Ascending aorta (tissue), 2 donors: ENCODE data around the gene SF3B1. TPM values are rescaled to one million over a fixed set of nuclear protein-coding genes. Genes with fewer than 3 reads are reported as not detected.
A peak's percentile ranks its signal among the peaks of the same experiment; 100 is the strongest.
"Not testable (repeated sequence)": the region's sequence is repeated elsewhere in the genome, so short reads cannot be mapped to it uniquely, and the experiment has no call there.

Source experiments
- DNase-seq, 2 donors: peaks; one replicate each; pipeline ENCODE4 v3.0.0-alpha.2; 2019; ENCODE audit warnings: low spot score in 2 of 2
- H3K27ac ChIP-seq, 2 donors: fragments of 200-600 bp; sonication (generic); one replicate each; pipeline ENCODE4 v1.5.1; 2016 to 2017; ENCODE audit warnings: mild to moderate bottlenecking in 1 of 2
- H3K27me3 ChIP-seq: fragments of 200-600 bp; sonication (generic); one replicate; pipeline ENCODE4 v1.5.1; 2017
- H3K36me3 ChIP-seq, 2 donors: fragments of 200-600 bp; sonication (generic); one replicate each; pipeline ENCODE4 v1.5.1; 2016
- H3K4me1 ChIP-seq, 2 donors: fragments of 200-600 bp; sonication (generic); one replicate each; pipeline ENCODE4 v1.5.1; 2016 to 2017; ENCODE audit warnings: mild to moderate bottlenecking in 1 of 2
- H3K4me3 ChIP-seq, 2 donors: fragments of 200-600 bp; sonication (generic); one replicate each; pipeline ENCODE4 v1.5.1; 2016 to 2017; ENCODE audit warnings: mild to moderate bottlenecking in 1 of 2
- H3K9me3 ChIP-seq, 2 donors: fragments of 200-600 bp; sonication (generic); one replicate each; pipeline ENCODE4 v1.5.1; 2016
- CTCF ChIP-seq, 3 experiments: fragments of 200-600 bp in 2 of 3; fragments of 450-650 bp in 1 of 3; sonication (generic) in 2 of 3; IDR thresholded peaks; one replicate each; pipeline ENCODE4 v1.5.1; 2016 to 2019; ENCODE audit warnings: antibody characterized with exemption in 3 of 3, mild to moderate bottlenecking in 1 of 3, moderate library complexity in 1 of 3
- intact Hi-C: fragments of 100-400 bp; cut with DNase I; formaldehyde crosslinking; loops from one replicate; pipeline ENCODE4 v1.15.1; 2023
- total RNA-seq: library from RNA; depleted of rRNA; stranded (reverse); fragments of >200 nt; gene quantifications from one replicate; pipeline ENCODE4 v1.1.0, GENCODE V29; 2016

SF3B1 gene
- total RNA-seq, 1 donor from 2014 or later, result 88.6 TPM

- no peaks in the 10 kb centered on the region for H3K27me3 ChIP-seq
- no peak overlapping the region for H3K4me3 ChIP-seq
- no peak overlapping the region for H3K27ac ChIP-seq
- no peak for DNase-seq
- intact Hi-C loops, result no loop called here
- no peak for TF ChIP-seq CTCF (IDR thresholded peaks at IDR 0.05)
- no peaks in the 10 kb centered on the region for H3K4me1 ChIP-seq
- H3K36me3 ChIP-seq, result no peaks in the 10 kb centered on the region
- no peaks in the 10 kb centered on the region for H3K9me3 ChIP-seq
Observed at GRCh38 chr2:197381641-197382040, 53.2 kb downstream of the SF3B1 start.

GRCh38 chr2:197379918-197380309, 54.9 kb downstream of the SF3B1 start:
- intact Hi-C loops, result loop anchor here (2.0 to 5.0 kb wide), 3 partner anchors 68 to 265 kb away; partner anchors contain the start of gene ANKRD44

GRCh38 chr2:197379308-197379917, 55.4 kb downstream of the SF3B1 start:
- H3K27ac ChIP-seq, result peak overlapping the region; percentile 50 to 51
- intact Hi-C loops, result loop anchor here (2.0 to 5.0 kb wide), 3 partner anchors 67 to 265 kb away; partner anchors contain the start of gene ANKRD44
- H3K36me3 ChIP-seq, result not testable (repeated sequence)

More at GRCh38 chr2:197379918-197380309, 54.9 kb downstream of the SF3B1 start:
- not testable (repeated sequence) for H3K4me1 ChIP-seq, DNase-seq, H3K36me3 ChIP-seq, H3K27me3 ChIP-seq, H3K4me3 ChIP-seq, H3K9me3 ChIP-seq
- H3K27ac ChIP-seq, result peak overlapping the region; percentile 2 to 29

DNA sequence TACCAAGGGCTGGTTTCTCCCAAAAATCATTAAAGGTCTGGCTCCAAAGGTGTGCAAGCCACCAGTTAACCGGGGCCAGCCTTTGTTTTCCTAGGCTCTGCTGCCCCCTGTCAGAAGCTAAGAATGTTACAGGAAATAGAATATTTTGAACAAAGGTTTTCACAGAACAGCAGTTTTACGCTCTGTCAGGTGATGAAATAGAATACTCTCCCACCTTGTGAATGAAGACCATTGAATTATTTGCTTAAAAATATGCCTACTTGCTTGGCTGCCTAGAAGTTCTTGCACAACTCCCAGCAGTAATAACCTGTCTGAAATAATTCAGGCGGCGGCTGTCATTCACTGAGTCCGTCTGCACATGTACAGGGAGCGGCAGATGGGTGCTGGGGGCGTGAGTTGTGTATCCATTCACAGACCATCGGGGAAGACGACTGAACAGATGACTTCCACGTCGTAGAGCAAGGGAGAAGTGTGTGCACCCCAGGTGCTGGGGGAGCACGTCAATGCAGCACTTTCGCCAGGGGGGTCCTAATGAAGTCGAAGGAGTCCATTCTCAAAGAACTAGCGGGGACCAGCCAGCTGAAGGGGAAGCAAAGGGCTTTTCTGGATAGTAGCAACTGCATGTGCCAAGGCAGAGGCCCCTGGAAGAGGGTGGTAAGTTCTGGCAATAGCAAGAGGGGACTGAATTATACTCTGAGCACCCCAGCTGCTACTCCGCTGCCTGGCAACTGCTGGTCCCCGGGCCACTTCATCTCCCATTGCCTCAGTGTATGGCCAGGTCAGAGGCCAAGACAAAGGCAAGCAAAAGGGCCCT, 56.1 kb downstream of the SF3B1 start:
- TF ChIP-seq CTCF (IDR thresholded peaks at IDR 0.05), result peak; percentile 69 to 79 (median 71)
- no peaks in the 10 kb centered on the region for H3K36me3 ChIP-seq
- peak overlapping the region; percentile 43 to 54 for H3K4me3 ChIP-seq
- H3K9me3 ChIP-seq, result no peaks in the 10 kb centered on the region
- intact Hi-C loops, result loop anchor here (1.0 to 5.0 kb wide), 4 partner anchors 66 to 366 kb away; partner anchors contain the start of gene ANKRD44
- H3K27me3 ChIP-seq, result no peaks in the 10 kb centered on the region
- no peak for DNase-seq
- peak overlapping the region; percentile 50 to 51 for H3K27ac ChIP-seq
- H3K4me1 ChIP-seq, result no peaks in the 10 kb centered on the region

More at GRCh38 chr2:197379308-197379917, 55.4 kb downstream of the SF3B1 start:
- not testable (repeated sequence) for H3K4me1 ChIP-seq, H3K27me3 ChIP-seq, H3K9me3 ChIP-seq, DNase-seq
- peak overlapping the region; percentile 43 to 54 for H3K4me3 ChIP-seq

GRCh38 chr2:197378086-197378485, 56.7 kb downstream of the SF3B1 start:
- TF ChIP-seq CTCF (IDR thresholded peaks at IDR 0.05), result no peak
- H3K27ac ChIP-seq, result no peak overlapping the region

GRCh38 chr2:197377670-197378069, 57.2 kb downstream of the SF3B1 start:
- no peak for DNase-seq
- no peaks in the 10 kb centered on the region for H3K27me3 ChIP-seq
- no peak for TF ChIP-seq CTCF (IDR thresholded peaks at IDR 0.05)
- H3K36me3 ChIP-seq, result no peaks in the 10 kb centered on the region
- H3K9me3 ChIP-seq, result no peaks in the 10 kb centered on the region
- no peak overlapping the region for H3K27ac ChIP-seq
- intact Hi-C loops, result loop anchor here (1.0 to 5.0 kb wide), 4 partner anchors 65 to 365 kb away; partner anchors contain the start of gene ANKRD44
- no peaks in the 10 kb centered on the region for H3K4me1 ChIP-seq
- H3K4me3 ChIP-seq, result no peak overlapping the region

More at GRCh38 chr2:197378086-197378485, 56.7 kb downstream of the SF3B1 start:
- no peaks in the 10 kb centered on the region for H3K4me1 ChIP-seq
- no peaks in the 10 kb centered on the region for H3K9me3 ChIP-seq
- H3K36me3 ChIP-seq, result no peaks in the 10 kb centered on the region
- intact Hi-C loops, result loop anchor here (1.0 to 5.0 kb wide), 4 partner anchors 66 to 366 kb away; partner anchors contain the start of gene ANKRD44
- no peaks in the 10 kb centered on the region for H3K27me3 ChIP-seq
- H3K4me3 ChIP-seq, result no peak overlapping the region
- no peak for DNase-seq
